ENCODE data around the gene B3GNT3. TPM values are rescaled to one million over a fixed set of nuclear protein-coding genes. Genes with fewer than 3 reads are reported as not detected.
"Not testable (repeated sequence)": the region's sequence is repeated elsewhere in the genome, so short reads cannot be mapped to it uniquely, and the experiment has no call there.

The B3GNT3 gene
- total and polyA plus RNA-seq, 2 donors (not counting 1 experiment from before 2014, with no cell fraction given), result not detected

- Histone ChIP-seq H4K20me1 (ENCODE audit: control insufficient read depth, extremely low read depth, insufficient read depth, low read length) (no peaks in the 10 kb centered on the region), H3K27ac (ENCODE audit: insufficient read depth, low read length) (no peak overlapping the region), H3K27me3 (ENCODE audit: control insufficient read depth, insufficient read depth, low read length) (no peaks in the 10 kb centered on the region), H3K4me1 (ENCODE audit: control insufficient read depth, extremely low read depth, insufficient read depth, low read length) (peaks cover 3% of the 10 kb centered on the region), H3K79me2 (ENCODE audit: control insufficient read depth, insufficient read depth, low read length) (no peaks in the 10 kb centered on the region), H3K36me3 (ENCODE audit: control insufficient read depth, insufficient read depth, low read length) (no peaks in the 10 kb centered on the region), H2AFZ (ENCODE audit: low read length) (no peak overlapping the region), H3K4me2 (ENCODE audit: extremely low read depth, insufficient read depth, low read length) (no peak overlapping the region), H3K9ac (ENCODE audit: insufficient read depth, low read length) (no peak overlapping the region), H3K4me3 (replicated peaks in 1 of 4; ENCODE audit: control extremely low read depth in 1 of 4, insufficient read depth in 1 of 4, low read depth in 3 of 4, low read length in 4 of 4) (no peak overlapping the region), H3K9me3 (ENCODE audit: control insufficient read depth, insufficient read depth, low read depth, low read length) (no peaks in the 10 kb centered on the region)
- peak; percentile 27 to 30 for DNase-seq (ENCODE audit: low read depth in 2 of 2)
- TF ChIP-seq EZH2 (IDR thresholded peaks at IDR 0.05; ENCODE audit: low read length, missing control alignments), result no peak
- TF ChIP-seq, protein P1, sequence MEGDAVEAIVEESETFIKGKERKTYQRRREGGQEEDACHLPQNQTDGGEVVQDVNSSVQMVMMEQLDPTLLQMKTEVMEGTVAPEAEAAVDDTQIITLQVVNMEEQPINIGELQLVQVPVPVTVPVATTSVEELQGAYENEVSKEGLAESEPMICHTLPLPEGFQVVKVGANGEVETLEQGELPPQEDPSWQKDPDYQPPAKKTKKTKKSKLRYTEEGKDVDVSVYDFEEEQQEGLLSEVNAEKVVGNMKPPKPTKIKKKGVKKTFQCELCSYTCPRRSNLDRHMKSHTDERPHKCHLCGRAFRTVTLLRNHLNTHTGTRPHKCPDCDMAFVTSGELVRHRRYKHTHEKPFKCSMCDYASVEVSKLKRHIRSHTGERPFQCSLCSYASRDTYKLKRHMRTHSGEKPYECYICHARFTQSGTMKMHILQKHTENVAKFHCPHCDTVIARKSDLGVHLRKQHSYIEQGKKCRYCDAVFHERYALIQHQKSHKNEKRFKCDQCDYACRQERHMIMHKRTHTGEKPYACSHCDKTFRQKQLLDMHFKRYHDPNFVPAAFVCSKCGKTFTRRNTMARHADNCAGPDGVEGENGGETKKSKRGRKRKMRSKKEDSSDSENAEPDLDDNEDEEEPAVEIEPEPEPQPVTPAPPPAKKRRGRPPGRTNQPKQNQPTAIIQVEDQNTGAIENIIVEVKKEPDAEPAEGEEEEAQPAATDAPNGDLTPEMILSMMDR (conservative IDR thresholded peaks at IDR 0.05 in 1 of 2, IDR thresholded peaks at IDR 0.05 in 1 of 2; ENCODE audit: low read depth in 1 of 2, low read length in 2 of 2), result no peak
Observed at GRCh38 chr19:17772172-17772571, 22.8 kb upstream of the B3GNT3 start.

- Histone ChIP-seq H3K27me3 (ENCODE audit: control insufficient read depth, insufficient read depth, low read length) (no peaks in the 10 kb centered on the region), H3K79me2 (ENCODE audit: control insufficient read depth, insufficient read depth, low read length) (no peaks in the 10 kb centered on the region), H3K4me1 (ENCODE audit: control insufficient read depth, extremely low read depth, insufficient read depth, low read length) (peaks cover 3% of the 10 kb centered on the region), H4K20me1 (ENCODE audit: control insufficient read depth, extremely low read depth, insufficient read depth, low read length) (no peaks in the 10 kb centered on the region), H3K9ac (ENCODE audit: insufficient read depth, low read length) (no peak overlapping the region), H3K4me3 (replicated peaks in 1 of 4; ENCODE audit: control extremely low read depth in 1 of 4, insufficient read depth in 1 of 4, low read depth in 3 of 4, low read length in 4 of 4) (no peak overlapping the region), H3K27ac (ENCODE audit: insufficient read depth, low read length) (no peak overlapping the region), H2AFZ (ENCODE audit: low read length) (no peak overlapping the region), H3K36me3 (ENCODE audit: control insufficient read depth, insufficient read depth, low read length) (no peaks in the 10 kb centered on the region), H3K4me2 (ENCODE audit: extremely low read depth, insufficient read depth, low read length) (no peak overlapping the region), H3K9me3 (ENCODE audit: control insufficient read depth, insufficient read depth, low read depth, low read length) (no peaks in the 10 kb centered on the region)
- no peak for TF ChIP-seq EZH2 (IDR thresholded peaks at IDR 0.05; ENCODE audit: low read length, missing control alignments)
- TF ChIP-seq, protein P1 (conservative IDR thresholded peaks at IDR 0.05 in 1 of 2, IDR thresholded peaks at IDR 0.05 in 1 of 2; ENCODE audit: low read depth in 1 of 2, low read length in 2 of 2), result peak; percentile 55 to 59
- no peak for DNase-seq (ENCODE audit: low read depth in 2 of 2)
Observed at GRCh38 chr19:17775245-17775927, 19.6 kb upstream of the B3GNT3 start.

GRCh38 chr19:17775991-17776803, 18.7 kb upstream of the B3GNT3 start:
- no peaks in the 10 kb centered on the region for H3K27me3 ChIP-seq (ENCODE audit: control insufficient read depth, insufficient read depth, low read length)
- no peak overlapping the region for H3K27ac ChIP-seq (ENCODE audit: insufficient read depth, low read length)
- no peaks in the 10 kb centered on the region for H3K79me2 ChIP-seq (ENCODE audit: control insufficient read depth, insufficient read depth, low read length)
- no peak overlapping the region for H3K4me3 ChIP-seq (replicated peaks in 1 of 4; ENCODE audit: control extremely low read depth in 1 of 4, insufficient read depth in 1 of 4, low read depth in 3 of 4, low read length in 4 of 4)
- no peak overlapping the region for H3K9ac ChIP-seq (ENCODE audit: insufficient read depth, low read length)
- TF ChIP-seq EZH2 (IDR thresholded peaks at IDR 0.05; ENCODE audit: low read length, missing control alignments), result no peak
- TF ChIP-seq, protein P1 (conservative IDR thresholded peaks at IDR 0.05 in 1 of 2, IDR thresholded peaks at IDR 0.05 in 1 of 2; ENCODE audit: low read depth in 1 of 2, low read length in 2 of 2), result no peak
- no peaks in the 10 kb centered on the region for H3K36me3 ChIP-seq (ENCODE audit: control insufficient read depth, insufficient read depth, low read length)
- no peak overlapping the region for H2AFZ ChIP-seq (ENCODE audit: low read length)
- peak in 1 of 2 donors; percentile 66 for DNase-seq (ENCODE audit: low read depth in 2 of 2)
- H3K4me2 ChIP-seq (ENCODE audit: extremely low read depth, insufficient read depth, low read length), result no peak overlapping the region
- no peaks in the 10 kb centered on the region for H3K9me3 ChIP-seq (ENCODE audit: control insufficient read depth, insufficient read depth, low read depth, low read length)
- no peaks in the 10 kb centered on the region for H4K20me1 ChIP-seq (ENCODE audit: control insufficient read depth, extremely low read depth, insufficient read depth, low read length)
- H3K4me1 ChIP-seq (ENCODE audit: control insufficient read depth, extremely low read depth, insufficient read depth, low read length), result peaks cover 3% of the 10 kb centered on the region

- not testable (repeated sequence) for H3K27me3 ChIP-seq (ENCODE audit: control insufficient read depth, insufficient read depth, low read length); H3K9ac ChIP-seq (ENCODE audit: insufficient read depth, low read length); H3K79me2 ChIP-seq (ENCODE audit: control insufficient read depth, insufficient read depth, low read length); H3K4me2 ChIP-seq (ENCODE audit: extremely low read depth, insufficient read depth, low read length); H3K9me3 ChIP-seq (ENCODE audit: control insufficient read depth, insufficient read depth, low read depth, low read length); H3K4me1 ChIP-seq (ENCODE audit: control insufficient read depth, extremely low read depth, insufficient read depth, low read length); H3K36me3 ChIP-seq (ENCODE audit: control insufficient read depth, insufficient read depth, low read length); H3K4me3 ChIP-seq (replicated peaks in 1 of 4; ENCODE audit: control extremely low read depth in 1 of 4, insufficient read depth in 1 of 4, low read depth in 3 of 4, low read length in 4 of 4); DNase-seq (ENCODE audit: low read depth in 2 of 2); H3K27ac ChIP-seq (ENCODE audit: insufficient read depth, low read length); H2AFZ ChIP-seq (ENCODE audit: low read length); H4K20me1 ChIP-seq (ENCODE audit: control insufficient read depth, extremely low read depth, insufficient read depth, low read length)
Observed at GRCh38 chr19:17777840-17778239, 17.1 kb upstream of the B3GNT3 start.

Data from fibroblast of lung (primary cell).